Peyer's patch (tissue), 4 donors: ENCODE measurements around the gene MTMR4. TPM values are rescaled to one million over a fixed set of nuclear protein-coding genes. Genes with fewer than 3 reads are reported as not detected.

Experiments
- DNase-seq, 3 donors: peaks; one replicate each; pipeline ENCODE4 v3.0.0-alpha.2; 2017 to 2019
- H3K27ac ChIP-seq, 4 donors: fragments of 200-600 bp; sonication (generic); one replicate each; pipeline ENCODE4 v1.5.1; 2016 to 2019
- H3K27me3 ChIP-seq, 2 donors: fragments of 200-600 bp; sonication (generic); one replicate each; pipeline ENCODE4 v1.5.1; 2019
- H3K36me3 ChIP-seq, 3 donors: fragments of 200-600 bp; sonication (generic); one replicate each; pipeline ENCODE4 v1.5.1; 2016 to 2019
- H3K4me1 ChIP-seq, 4 donors: fragments of 200-600 bp; sonication (generic); one replicate each; pipeline ENCODE4 v1.5.1; 2016 to 2019
- H3K4me3 ChIP-seq, 4 donors: fragments of 200-600 bp; sonication (generic); 1 replicate in 3 of 4; 2 replicates in 1 of 4; pipeline ENCODE4 v1.5.1; 2016 to 2019; ENCODE audit warnings: mild to moderate bottlenecking in 1 of 4
- H3K9me3 ChIP-seq, 4 donors: fragments of 200-600 bp; sonication (generic); one replicate each; pipeline ENCODE4 v1.5.1; 2016 to 2019; ENCODE audit warnings: mild to moderate bottlenecking in 1 of 4
- POLR2A ChIP-seq, 2 donors: fragments of 450-650 bp; IDR thresholded peaks; one replicate each; pipeline ENCODE4 v1.5.1; 2017; ENCODE audit warnings: antibody characterized with exemption in 2 of 2, mild to moderate bottlenecking in 2 of 2, moderate library complexity in 2 of 2
- total RNA-seq, 4 donors: library from RNA; depleted of rRNA; stranded (reverse); fragments of >200 nt; gene quantifications; one replicate each; pipeline ENCODE4 v1.1.0, GENCODE V29; 2016
- TF ChIP-seq, protein P1 (sequence below), 6 experiments: fragments of 450-650 bp in 4 of 6; fragments of 200-600 bp in 2 of 6; sonication (generic) in 1 of 6; IDR thresholded peaks; one replicate each; pipeline ENCODE4 v1.5.1; 2017 to 2019; ENCODE audit warnings: antibody characterized with exemption in 6 of 6, mild to moderate bottlenecking in 3 of 6, moderate library complexity in 1 of 6

MTMR4 gene
- total RNA-seq, 4 donors from 2014 or later: 46.2 to 129 (median 105) TPM

DNA sequence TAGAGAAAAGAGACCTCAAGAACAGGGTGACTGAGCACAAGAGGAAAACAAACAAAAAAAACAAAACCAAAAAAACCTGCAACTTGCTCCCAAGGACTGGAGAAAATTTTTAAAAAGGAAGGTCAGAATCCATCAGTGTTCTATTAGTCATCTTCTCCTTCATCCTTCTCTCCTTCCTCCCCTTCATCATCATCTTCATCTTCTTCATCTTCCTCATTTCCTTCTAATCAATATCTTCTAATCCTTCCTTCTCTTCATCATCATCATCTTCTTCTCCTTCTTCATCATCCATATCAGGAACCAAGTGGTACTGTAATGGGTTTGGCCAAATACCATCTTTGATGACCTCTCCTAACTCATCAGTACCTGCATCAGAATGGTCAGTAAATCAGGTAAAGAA is 38.5 kb downstream of the MTMR4 start:
- no peaks in the 10 kb centered on the region for H3K27me3 ChIP-seq
- TF ChIP-seq, protein P1, sequence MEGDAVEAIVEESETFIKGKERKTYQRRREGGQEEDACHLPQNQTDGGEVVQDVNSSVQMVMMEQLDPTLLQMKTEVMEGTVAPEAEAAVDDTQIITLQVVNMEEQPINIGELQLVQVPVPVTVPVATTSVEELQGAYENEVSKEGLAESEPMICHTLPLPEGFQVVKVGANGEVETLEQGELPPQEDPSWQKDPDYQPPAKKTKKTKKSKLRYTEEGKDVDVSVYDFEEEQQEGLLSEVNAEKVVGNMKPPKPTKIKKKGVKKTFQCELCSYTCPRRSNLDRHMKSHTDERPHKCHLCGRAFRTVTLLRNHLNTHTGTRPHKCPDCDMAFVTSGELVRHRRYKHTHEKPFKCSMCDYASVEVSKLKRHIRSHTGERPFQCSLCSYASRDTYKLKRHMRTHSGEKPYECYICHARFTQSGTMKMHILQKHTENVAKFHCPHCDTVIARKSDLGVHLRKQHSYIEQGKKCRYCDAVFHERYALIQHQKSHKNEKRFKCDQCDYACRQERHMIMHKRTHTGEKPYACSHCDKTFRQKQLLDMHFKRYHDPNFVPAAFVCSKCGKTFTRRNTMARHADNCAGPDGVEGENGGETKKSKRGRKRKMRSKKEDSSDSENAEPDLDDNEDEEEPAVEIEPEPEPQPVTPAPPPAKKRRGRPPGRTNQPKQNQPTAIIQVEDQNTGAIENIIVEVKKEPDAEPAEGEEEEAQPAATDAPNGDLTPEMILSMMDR (IDR thresholded peaks at IDR 0.05): no peak
- TF ChIP-seq POLR2A (IDR thresholded peaks at IDR 0.05): no peak

DNA sequence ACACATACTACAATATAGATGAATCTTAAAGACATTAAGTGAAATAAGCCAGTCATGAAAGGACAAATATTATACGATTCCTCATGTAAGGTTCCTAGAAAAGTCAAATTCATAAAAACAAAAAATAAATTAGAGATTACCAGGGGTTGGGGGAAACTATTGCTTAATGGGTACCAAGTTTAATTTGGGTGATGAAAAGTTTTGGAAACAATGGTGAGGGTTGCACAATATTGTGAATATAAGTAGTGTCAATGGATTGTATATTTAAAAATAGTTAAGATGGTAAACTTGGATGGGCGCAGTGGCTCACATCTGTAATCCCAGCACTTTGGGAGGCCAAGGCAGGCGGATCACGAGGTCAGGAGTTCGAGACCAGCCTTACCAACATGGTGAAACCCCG is 44.1 kb downstream of the MTMR4 start:
- DNase-seq: no peak
- Histone ChIP-seq H3K4me1 (no peaks in the 10 kb centered on the region), H3K9me3 (no peaks in the 10 kb centered on the region), H3K36me3 (no peaks in the 10 kb centered on the region), H3K27ac (no peak overlapping the region), H3K27me3 (no peaks in the 10 kb centered on the region), H3K4me3 (no peak overlapping the region)
- TF ChIP-seq POLR2A (IDR thresholded peaks at IDR 0.05): no peak
- TF ChIP-seq, protein P1 (IDR thresholded peaks at IDR 0.05): no peak

More for the DNA sequence above, 38.5 kb downstream of the MTMR4 start:
- no peak overlapping the region for H3K27ac ChIP-seq
- DNase-seq: no peak
- no peaks in the 10 kb centered on the region for H3K9me3 ChIP-seq
- H3K36me3 ChIP-seq: no peaks in the 10 kb centered on the region
- H3K4me3 ChIP-seq: no peak overlapping the region
- H3K4me1 ChIP-seq: no peaks in the 10 kb centered on the region

DNA sequence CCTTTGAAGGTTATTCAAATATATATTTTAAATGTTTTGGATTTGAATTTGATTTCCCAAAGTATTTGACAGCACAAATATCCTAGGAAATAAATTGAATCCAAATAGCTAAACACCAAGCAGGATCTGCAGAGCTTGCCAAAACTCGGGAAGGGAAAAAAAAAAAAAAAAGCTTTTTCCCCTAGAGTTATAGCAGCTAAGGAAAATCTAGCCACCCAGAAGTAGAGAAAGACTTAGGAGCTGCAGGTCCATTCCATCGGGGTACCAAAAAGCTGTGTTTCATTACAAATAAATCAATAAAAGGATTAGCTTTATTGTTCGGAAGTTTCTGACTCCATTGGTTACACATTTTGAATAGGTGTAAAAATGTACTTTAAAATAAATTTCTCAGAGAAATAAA is 45.5 kb downstream of the MTMR4 start:
- no peak for DNase-seq
- TF ChIP-seq, protein P1 (IDR thresholded peaks at IDR 0.05): no peak
- TF ChIP-seq POLR2A (IDR thresholded peaks at IDR 0.05): no peak
- no peaks in the 10 kb centered on the region for H3K36me3 ChIP-seq
- H3K9me3 ChIP-seq: no peaks in the 10 kb centered on the region
- no peaks in the 10 kb centered on the region for H3K27me3 ChIP-seq
- no peak overlapping the region for H3K4me3 ChIP-seq
- H3K4me1 ChIP-seq: no peaks in the 10 kb centered on the region
- H3K27ac ChIP-seq: no peak overlapping the region

DNA sequence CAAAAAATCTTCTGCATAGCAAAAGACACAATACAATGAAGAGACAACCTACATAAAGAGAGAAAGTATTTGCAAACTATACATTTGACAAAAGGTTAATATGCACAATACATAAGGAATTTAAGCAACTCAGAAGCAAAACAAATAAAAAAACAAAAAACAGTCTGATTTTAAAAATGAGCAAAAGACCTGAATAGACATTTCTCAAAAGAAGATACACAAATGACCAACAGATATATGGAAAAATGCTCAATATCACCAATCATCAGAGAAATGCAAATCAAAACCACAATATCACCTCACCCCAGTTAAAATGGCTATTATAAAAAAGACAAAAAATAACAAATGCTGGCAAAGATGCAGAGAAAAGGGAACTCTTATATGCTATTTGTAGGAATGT is 58.9 kb downstream of the MTMR4 start:
- H3K27ac ChIP-seq: no peak overlapping the region
- TF ChIP-seq, protein P1 (IDR thresholded peaks at IDR 0.05): no peak
- TF ChIP-seq POLR2A (IDR thresholded peaks at IDR 0.05): no peak
- H3K4me3 ChIP-seq: no peak overlapping the region

DNA sequence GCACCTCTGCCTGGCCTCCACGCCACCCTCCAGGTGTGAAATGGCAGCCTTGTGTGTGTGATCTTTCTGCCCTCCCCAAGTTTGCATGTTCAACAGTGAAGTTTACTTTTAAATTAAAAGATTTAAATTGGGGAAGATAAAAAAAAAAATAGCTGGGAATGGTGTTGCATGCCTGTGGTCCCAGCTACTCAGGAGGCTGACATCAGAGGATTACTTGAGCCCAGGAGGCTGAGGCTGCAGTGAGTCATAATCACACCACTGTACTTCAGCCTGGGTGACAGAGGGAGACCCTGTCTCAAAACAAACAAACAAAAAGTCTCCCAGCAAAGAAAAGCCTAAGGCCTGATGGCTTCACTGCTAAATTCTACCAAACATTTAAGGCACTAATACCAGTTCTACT is 61.7 kb downstream of the MTMR4 start:
- Histone ChIP-seq H3K27me3 (no peaks in the 10 kb centered on the region), H3K36me3 (no peaks in the 10 kb centered on the region), H3K4me3 (no peak overlapping the region), H3K4me1 (no peaks in the 10 kb centered on the region), H3K27ac (no peak overlapping the region), H3K9me3 (no peaks in the 10 kb centered on the region)
- TF ChIP-seq, protein P1 (IDR thresholded peaks at IDR 0.05): no peak
- TF ChIP-seq POLR2A (IDR thresholded peaks at IDR 0.05): no peak
- DNase-seq: no peak

More for the DNA sequence above, 58.9 kb downstream of the MTMR4 start:
- DNase-seq: no peak
- Histone ChIP-seq H3K36me3 (no peaks in the 10 kb centered on the region), H3K4me1 (no peaks in the 10 kb centered on the region), H3K27me3 (no peaks in the 10 kb centered on the region), H3K9me3 (no peaks in the 10 kb centered on the region)
